NCI-H2171 treated with DMSO at 0.1 percent for 48 hours (cell line): ENCODE results near the gene MSMP.

Experiments
- DNase-seq: peaks from one replicate; lab custom pipeline; 2025; lab: John Stamatoyannopoulos, UW

MSMP gene

DNA sequence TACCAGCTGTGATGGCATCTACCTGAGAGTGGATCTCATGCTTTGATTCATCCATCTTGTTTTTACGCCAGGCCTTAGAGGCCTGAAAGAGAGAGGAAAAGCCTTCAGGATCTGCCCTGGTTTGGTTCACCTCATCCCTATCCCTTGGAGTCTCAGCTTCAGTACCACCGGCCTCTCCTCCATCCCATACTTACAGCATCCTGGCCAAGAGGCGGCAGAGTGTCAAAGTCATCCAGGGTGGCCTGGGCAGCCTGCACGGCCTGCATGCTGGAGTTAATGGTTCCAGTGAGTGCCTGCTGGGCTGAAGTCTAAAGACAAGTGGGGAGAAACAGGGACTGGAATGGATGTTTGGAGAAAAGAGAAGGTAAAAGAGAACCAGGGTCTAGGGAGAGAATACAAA lies 34.5 kb downstream of the MSMP start:
- no peak for DNase-seq

GRCh38 chr9:35718721-35719511 lies 35.2 kb downstream of the MSMP start:
- no peak for DNase-seq

GRCh38 chr9:35717132-35717870 lies 36.8 kb downstream of the MSMP start:
- DNase-seq: no peak

GRCh38 chr9:35716230-35716629 lies 37.8 kb downstream of the MSMP start:
- DNase-seq: no peak

GRCh38 chr9:35714579-35715252 lies 39.4 kb downstream of the MSMP start:
- no peak for DNase-seq

GRCh38 chr9:35714123-35714522 lies 40.0 kb downstream of the MSMP start:
- DNase-seq: no peak

GRCh38 chr9:35713578-35713977 lies 40.5 kb downstream of the MSMP start:
- no peak for DNase-seq

- DNase-seq: no peak
Measured at GRCh38 chr9:35712762-35713400, 41.2 kb downstream of the MSMP start.

DNA sequence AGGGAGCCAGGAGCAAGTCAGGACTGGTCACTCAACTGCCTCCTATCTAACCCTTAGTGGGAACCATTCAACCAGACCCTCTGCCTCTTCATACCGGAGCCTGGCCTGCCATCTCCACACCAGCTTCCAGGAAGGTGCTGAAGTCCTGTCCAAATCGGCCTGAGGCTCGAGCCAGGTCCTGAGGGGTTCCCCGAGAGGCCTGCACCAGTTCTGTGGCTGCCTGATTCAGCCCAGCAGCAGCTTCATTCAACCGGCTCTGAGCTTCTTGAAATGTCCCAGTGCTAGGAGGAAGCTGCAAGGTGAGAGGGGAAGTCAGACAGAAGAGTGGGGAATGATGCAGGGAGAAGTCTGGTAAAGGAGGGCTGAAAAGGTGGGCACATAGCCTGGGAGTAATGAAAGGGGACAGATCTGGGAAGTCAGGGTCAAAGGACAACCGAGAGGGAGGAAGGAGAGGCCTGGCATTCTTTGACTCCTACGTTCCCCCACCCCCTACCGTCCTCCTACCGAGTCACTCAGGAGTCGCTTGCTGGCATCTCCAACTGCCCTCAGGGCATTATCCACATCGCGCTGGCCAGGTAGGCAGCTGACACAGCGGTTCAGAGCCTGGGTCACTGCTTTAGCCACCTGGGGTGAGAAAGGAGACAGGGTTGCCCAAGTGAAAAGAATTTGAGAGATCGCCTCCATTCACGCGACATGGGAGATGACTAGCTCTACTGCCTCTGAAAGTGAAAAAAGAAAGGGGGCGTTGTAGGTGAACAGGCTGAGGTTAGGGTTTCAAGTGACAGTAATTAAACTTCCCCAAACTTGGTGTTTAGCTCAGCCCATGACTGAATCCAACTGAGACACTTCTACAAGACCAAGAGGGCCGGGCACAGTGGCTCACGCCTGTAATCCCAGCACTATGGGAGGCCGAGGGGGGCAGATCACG lies 42.3 kb downstream of the MSMP start:
- no peak for DNase-seq

GRCh38 chr9:35710818-35711500 lies 43.1 kb downstream of the MSMP start:
- no peak for DNase-seq

- no peak for DNase-seq
Measured at GRCh38 chr9:35708146-35708545, 45.9 kb downstream of the MSMP start.

- no peak for DNase-seq
Measured at GRCh38 chr9:35706951-35707350, 47.1 kb downstream of the MSMP start.

- no peak for DNase-seq
Measured at GRCh38 chr9:35705836-35706430, 48.1 kb downstream of the MSMP start.

DNA sequence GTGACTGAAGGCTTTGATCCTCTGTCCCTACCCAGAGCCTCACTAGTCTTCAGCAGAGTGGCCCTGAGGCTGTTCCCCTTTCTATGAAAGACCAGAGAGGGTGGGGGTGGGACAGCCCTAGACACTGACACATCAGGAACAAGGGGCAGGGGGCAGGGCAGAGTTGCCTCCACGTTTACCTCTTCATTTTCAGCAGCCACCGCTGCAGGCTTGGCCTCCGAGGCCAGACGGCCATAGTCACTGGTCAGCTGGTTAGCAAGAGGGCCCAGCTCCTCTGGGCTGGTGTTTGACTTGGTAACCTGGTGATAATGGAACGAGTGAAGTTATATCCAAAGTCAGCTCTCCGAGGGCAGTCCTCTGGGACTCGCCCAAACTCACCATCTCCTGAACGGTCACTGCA lies 48.7 kb downstream of the MSMP start:
- no peak for DNase-seq

DNA sequence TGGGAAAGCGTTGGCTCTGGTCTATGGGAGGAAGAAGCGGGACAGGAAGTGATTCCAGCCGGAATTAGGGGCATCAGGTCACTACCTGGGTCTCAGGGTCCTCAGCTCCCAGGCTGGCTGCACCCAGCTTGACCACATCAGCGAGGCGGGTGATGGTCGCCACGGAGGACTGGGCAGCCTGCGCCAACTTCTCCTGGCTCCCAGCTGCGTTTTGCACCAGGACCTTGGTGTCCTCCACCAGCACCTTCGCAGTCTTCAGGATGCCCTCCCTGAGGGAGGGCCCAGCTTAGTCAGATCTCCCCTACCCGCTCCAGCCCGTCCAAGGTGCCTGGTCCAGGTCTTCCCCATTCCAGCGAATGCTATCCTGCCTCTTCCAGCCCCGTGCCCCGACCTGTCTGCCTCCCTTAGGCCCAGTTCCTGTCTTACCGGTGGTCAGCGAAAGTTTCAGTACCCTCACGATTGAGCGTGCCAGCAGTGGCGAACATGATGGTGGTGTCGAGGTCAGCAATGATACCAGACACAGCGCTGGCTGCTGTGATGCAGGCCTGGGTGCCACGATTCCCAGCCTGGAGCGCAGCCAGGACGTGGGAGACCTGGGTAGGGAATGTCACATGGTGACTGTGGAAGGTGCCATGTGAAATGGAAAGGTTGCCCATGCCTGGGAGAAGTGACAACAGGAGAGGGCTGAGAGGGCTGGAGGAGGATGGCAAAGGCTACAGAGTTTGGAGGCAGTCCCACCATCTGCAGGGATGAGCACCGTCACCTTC lies 50.0 kb downstream of the MSMP start:
- DNase-seq: no peak
